Fibroblast of lung (primary cell): Measurements from ENCODE around the gene TMEM132D. TPM values are rescaled to one million over a fixed set of nuclear protein-coding genes. Genes with fewer than 3 reads are reported as not detected.

Experiments used
- DNase-seq, 2 donors: peaks; one replicate each; pipeline versions ENCODE4 v3.0.0 to v3.0.0-alpha.2; 2010; ENCODE audit warnings: low read depth in 2 of 2
- H2AFZ ChIP-seq: 2 replicates; pipeline ENCODE4 v1.5.1; 2012; ENCODE audit warnings: low read length, control low read depth, inconsistent platforms
- H3K27ac ChIP-seq: 2 replicates; pipeline ENCODE4 v1.5.1; 2011; ENCODE audit warnings: low read length, control low read depth; ENCODE audit not compliant: insufficient read depth
- H3K27me3 ChIP-seq: 2 replicates; pipeline ENCODE4 v1.5.1; 2011; ENCODE audit warnings: mild to moderate bottlenecking, low read length; ENCODE audit not compliant: control insufficient read depth, insufficient read depth
- H3K36me3 ChIP-seq: 2 replicates; pipeline ENCODE4 v1.5.1; 2011; ENCODE audit warnings: low read length; ENCODE audit not compliant: control insufficient read depth, insufficient read depth
- H3K4me1 ChIP-seq: 2 replicates; pipeline ENCODE4 v1.5.1; 2011; ENCODE audit warnings: low read length; ENCODE audit not compliant: control insufficient read depth, insufficient read depth; ENCODE audit errors: extremely low read depth
- H3K4me2 ChIP-seq: 2 replicates; pipeline ENCODE4 v1.5.1; 2011; ENCODE audit warnings: low read length, control low read depth; ENCODE audit not compliant: insufficient read depth; ENCODE audit errors: extremely low read depth
- H3K4me3 ChIP-seq, 4 experiments: fragments of 200-600 bp in 1 of 4; sonication (generic) in 1 of 4; replicated peaks in 1 of 4; 2 replicates each; pipeline ENCODE4 v1.5.1; 2011 to 2016; ENCODE audit warnings: low read length in 4 of 4, low read depth in 3 of 4, mild to moderate bottlenecking in 3 of 4, control low read depth in 2 of 4, inconsistent platforms in 1 of 4, mixed read lengths in 1 of 4; ENCODE audit not compliant: insufficient read depth in 1 of 4; ENCODE audit errors: control extremely low read depth in 1 of 4
- H3K79me2 ChIP-seq: 2 replicates; pipeline ENCODE4 v1.5.1; 2012; ENCODE audit warnings: mild to moderate bottlenecking, low read length, inconsistent platforms; ENCODE audit not compliant: control insufficient read depth, insufficient read depth
- H3K9ac ChIP-seq: 2 replicates; pipeline ENCODE4 v1.5.1; 2011; ENCODE audit warnings: mild to moderate bottlenecking, low read length, control low read depth; ENCODE audit not compliant: insufficient read depth
- H3K9me3 ChIP-seq: 2 replicates; pipeline ENCODE4 v1.5.1; 2012; ENCODE audit warnings: low read depth, low read length; ENCODE audit not compliant: control insufficient read depth, insufficient read depth
- H4K20me1 ChIP-seq: 2 replicates; pipeline ENCODE4 v1.5.1; 2011; ENCODE audit warnings: low read length; ENCODE audit not compliant: control insufficient read depth, insufficient read depth; ENCODE audit errors: extremely low read depth
- EZH2 ChIP-seq: IDR thresholded peaks from 2 replicates; pipeline ENCODE4 v1.5.1; 2012; ENCODE audit warnings: low read length, control low read depth, mild to moderate bottlenecking; ENCODE audit errors: missing control alignments
- polyA plus RNA-seq, 2 donors: library from polyadenylated mRNA; depleted of rRNA in 1 of 2; stranded (reverse) in 1 of 2; unstranded in 1 of 2; fragments of >200 nt; gene quantifications; 2 replicates each; pipeline ENCODE4 v1.2.1, GENCODE V29; 2011 to 2012; ENCODE audit warnings: missing spikeins in 1 of 2
- total RNA-seq: library from RNA; depleted of rRNA; stranded (reverse); fragments of >200 nt; gene quantifications from 2 replicates; pipeline ENCODE4 v1.2.1, GENCODE V29; 2014
- TF ChIP-seq, protein P1 (sequence below), 2 donors: IDR thresholded peaks in 1 of 2; conservative IDR thresholded peaks in 1 of 2; 1 replicate in 1 of 2; 2 replicates in 1 of 2; pipeline ENCODE4 v1.5.1; 2011 to 2012; ENCODE audit warnings: low read length in 2 of 2, control low read depth in 1 of 2, inconsistent platforms in 1 of 2, low read depth in 1 of 2, mild to moderate bottlenecking in 1 of 2

TMEM132D gene
- total and polyA plus RNA-seq, 2 donors (not counting 1 experiment from before 2014, with no cell fraction given) = not detected

GRCh38 chr12:129101404-129101803 is 802.4 kb downstream of the TMEM132D start:
- no peak overlapping the region for H3K4me2 ChIP-seq
- no peaks in the 10 kb centered on the region for H3K79me2 ChIP-seq
- H3K36me3 ChIP-seq = no peaks in the 10 kb centered on the region
- no peaks in the 10 kb centered on the region for H3K9me3 ChIP-seq
- no peak overlapping the region for H3K9ac ChIP-seq
- H4K20me1 ChIP-seq = no peaks in the 10 kb centered on the region
- no peaks in the 10 kb centered on the region for H3K4me1 ChIP-seq
- TF ChIP-seq, protein P1, sequence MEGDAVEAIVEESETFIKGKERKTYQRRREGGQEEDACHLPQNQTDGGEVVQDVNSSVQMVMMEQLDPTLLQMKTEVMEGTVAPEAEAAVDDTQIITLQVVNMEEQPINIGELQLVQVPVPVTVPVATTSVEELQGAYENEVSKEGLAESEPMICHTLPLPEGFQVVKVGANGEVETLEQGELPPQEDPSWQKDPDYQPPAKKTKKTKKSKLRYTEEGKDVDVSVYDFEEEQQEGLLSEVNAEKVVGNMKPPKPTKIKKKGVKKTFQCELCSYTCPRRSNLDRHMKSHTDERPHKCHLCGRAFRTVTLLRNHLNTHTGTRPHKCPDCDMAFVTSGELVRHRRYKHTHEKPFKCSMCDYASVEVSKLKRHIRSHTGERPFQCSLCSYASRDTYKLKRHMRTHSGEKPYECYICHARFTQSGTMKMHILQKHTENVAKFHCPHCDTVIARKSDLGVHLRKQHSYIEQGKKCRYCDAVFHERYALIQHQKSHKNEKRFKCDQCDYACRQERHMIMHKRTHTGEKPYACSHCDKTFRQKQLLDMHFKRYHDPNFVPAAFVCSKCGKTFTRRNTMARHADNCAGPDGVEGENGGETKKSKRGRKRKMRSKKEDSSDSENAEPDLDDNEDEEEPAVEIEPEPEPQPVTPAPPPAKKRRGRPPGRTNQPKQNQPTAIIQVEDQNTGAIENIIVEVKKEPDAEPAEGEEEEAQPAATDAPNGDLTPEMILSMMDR (conservative IDR thresholded peaks at IDR 0.05 in 1 of 2, IDR thresholded peaks at IDR 0.05 in 1 of 2; ENCODE audit: low read depth in 1 of 2, low read length in 2 of 2) = no peak
- no peak for TF ChIP-seq EZH2
- H3K27ac ChIP-seq = no peak overlapping the region
- no peak overlapping the region for H2AFZ ChIP-seq
- H3K27me3 ChIP-seq = no peaks in the 10 kb centered on the region
- H3K4me3 ChIP-seq = no peak overlapping the region
- DNase-seq = no peak

- Histone ChIP-seq H3K4me1 (no peaks in the 10 kb centered on the region), H2AFZ (no peak overlapping the region), H3K79me2 (no peaks in the 10 kb centered on the region), H3K27me3 (no peaks in the 10 kb centered on the region), H3K27ac (no peak overlapping the region), H3K36me3 (no peaks in the 10 kb centered on the region), H3K9me3 (no peaks in the 10 kb centered on the region), H3K4me2 (no peak overlapping the region), H3K9ac (no peak overlapping the region), H4K20me1 (no peaks in the 10 kb centered on the region), H3K4me3 (no peak overlapping the region)
- no peak for DNase-seq
- TF ChIP-seq, protein P1 (conservative IDR thresholded peaks at IDR 0.05 in 1 of 2, IDR thresholded peaks at IDR 0.05 in 1 of 2; ENCODE audit: low read depth in 1 of 2, low read length in 2 of 2) = no peak
- no peak for TF ChIP-seq EZH2
Observed at GRCh38 chr12:129097451-129097850, 806.4 kb downstream of the TMEM132D start.

DNA sequence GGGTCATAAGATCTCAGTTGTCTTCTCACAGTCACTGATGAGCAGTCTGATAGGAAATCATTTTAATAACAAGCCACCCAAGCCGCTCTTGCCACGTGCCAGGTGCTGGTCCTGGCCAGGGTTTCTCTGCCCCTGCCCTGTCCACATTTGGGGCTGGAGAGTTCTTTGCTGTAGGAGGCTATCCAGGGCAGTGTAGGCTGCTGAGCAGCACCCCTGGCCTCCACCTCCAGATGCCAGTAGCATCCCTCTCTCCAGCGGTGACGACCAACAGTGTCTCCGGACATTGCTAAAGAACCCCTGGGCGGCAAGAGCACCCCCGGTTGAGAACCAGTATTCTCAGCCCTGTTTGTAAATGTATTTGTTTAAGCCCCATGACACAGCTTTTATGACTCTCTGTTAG is 806.9 kb downstream of the TMEM132D start:
- no peak overlapping the region for H3K27ac ChIP-seq
- TF ChIP-seq, protein P1 (conservative IDR thresholded peaks at IDR 0.05 in 1 of 2, IDR thresholded peaks at IDR 0.05 in 1 of 2; ENCODE audit: low read depth in 1 of 2, low read length in 2 of 2) = no peak
- no peak for TF ChIP-seq EZH2
- no peak for DNase-seq
- no peaks in the 10 kb centered on the region for H3K36me3 ChIP-seq
- no peaks in the 10 kb centered on the region for H3K9me3 ChIP-seq
- no peaks in the 10 kb centered on the region for H4K20me1 ChIP-seq
- H3K9ac ChIP-seq = no peak overlapping the region
- no peak overlapping the region for H3K4me3 ChIP-seq
- no peaks in the 10 kb centered on the region for H3K4me1 ChIP-seq
- H3K79me2 ChIP-seq = no peaks in the 10 kb centered on the region
- no peaks in the 10 kb centered on the region for H3K27me3 ChIP-seq
- H3K4me2 ChIP-seq = no peak overlapping the region
- no peak overlapping the region for H2AFZ ChIP-seq
